T-helper 2 cell treated with Interferon-gamma antibody and Interleukin-4, amounts not matched to agents 5 μg/mL and 100 μg/mL, for 36 hours (primary cell): Measurements from ENCODE around the gene LYPLAL1.

Experiments used
- DNase-seq: peaks from one replicate; pipeline ENCODE4 v3.0.0; 2021; ENCODE audit warnings: low spot score
- H3K27ac Mint-ChIP-seq: one replicate; pipeline ENCODE4 v1.8.0; 2021; ENCODE audit warnings: mild to moderate bottlenecking, mixed read lengths
- H3K27me3 Mint-ChIP-seq: one replicate; pipeline ENCODE4 v1.8.0; 2021; ENCODE audit warnings: low read depth, mixed read lengths
- H3K36me3 Mint-ChIP-seq: one replicate; pipeline ENCODE4 v1.8.0; 2021; ENCODE audit warnings: low read depth, mixed read lengths
- H3K4me1 Mint-ChIP-seq: one replicate; pipeline ENCODE4 v1.8.0; 2021; ENCODE audit warnings: low read depth, mixed read lengths
- H3K4me3 Mint-ChIP-seq: one replicate; pipeline ENCODE4 v1.8.0; 2022; ENCODE audit warnings: mild to moderate bottlenecking, moderate library complexity, mixed read lengths
- H3K9me3 Mint-ChIP-seq: one replicate; pipeline ENCODE4 v1.8.0; 2021; ENCODE audit warnings: mixed read lengths

The LYPLAL1 gene

GRCh38 chr1:219209578-219209977 is 35.9 kb downstream of the LYPLAL1 start:
- no peaks in the 10 kb centered on the region for H3K4me1 Mint-ChIP-seq
- no peaks in the 10 kb centered on the region for H3K27me3 Mint-ChIP-seq
- H3K9me3 Mint-ChIP-seq = no peaks in the 10 kb centered on the region
- no peak for DNase-seq
- H3K27ac Mint-ChIP-seq = no peak overlapping the region
- no peak overlapping the region for H3K4me3 Mint-ChIP-seq
- H3K36me3 Mint-ChIP-seq = peaks cover 3% of the 10 kb centered on the region

GRCh38 chr1:219210067-219210466 is 36.4 kb downstream of the LYPLAL1 start:
- H3K4me3 Mint-ChIP-seq = no peak overlapping the region
- no peaks in the 10 kb centered on the region for H3K4me1 Mint-ChIP-seq
- H3K36me3 Mint-ChIP-seq = peaks cover 3% of the 10 kb centered on the region
- H3K9me3 Mint-ChIP-seq = no peaks in the 10 kb centered on the region
- no peaks in the 10 kb centered on the region for H3K27me3 Mint-ChIP-seq
- no peak for DNase-seq
- no peak overlapping the region for H3K27ac Mint-ChIP-seq

- Mint-ChIP-seq H3K27ac (no peak overlapping the region), H3K4me1 (no peaks in the 10 kb centered on the region), H3K9me3 (no peaks in the 10 kb centered on the region), H3K36me3 (peaks cover 3% of the 10 kb centered on the region), H3K27me3 (no peaks in the 10 kb centered on the region), H3K4me3 (no peak overlapping the region)
- no peak for DNase-seq
Measured at GRCh38 chr1:219215477-219215876, 41.8 kb downstream of the LYPLAL1 start.

- Mint-ChIP-seq H3K4me1 (no peaks in the 10 kb centered on the region), H3K9me3 (no peaks in the 10 kb centered on the region), H3K4me3 (no peak overlapping the region), H3K36me3 (no peaks in the 10 kb centered on the region), H3K27me3 (no peaks in the 10 kb centered on the region), H3K27ac (no peak overlapping the region)
- no peak for DNase-seq
Measured at GRCh38 chr1:219220945-219221344, 47.3 kb downstream of the LYPLAL1 start.

- H3K36me3 Mint-ChIP-seq = no peaks in the 10 kb centered on the region
- H3K27me3 Mint-ChIP-seq = no peaks in the 10 kb centered on the region
- no peak overlapping the region for H3K4me3 Mint-ChIP-seq
- H3K4me1 Mint-ChIP-seq = no peaks in the 10 kb centered on the region
- H3K27ac Mint-ChIP-seq = no peak overlapping the region
- no peak for DNase-seq
- H3K9me3 Mint-ChIP-seq = no peaks in the 10 kb centered on the region
Measured at GRCh38 chr1:219223496-219223895, 49.8 kb downstream of the LYPLAL1 start.

GRCh38 chr1:219226196-219226595 is 52.5 kb downstream of the LYPLAL1 start:
- DNase-seq = no peak
- H3K4me3 Mint-ChIP-seq = no peak overlapping the region
- no peaks in the 10 kb centered on the region for H3K4me1 Mint-ChIP-seq
- no peaks in the 10 kb centered on the region for H3K9me3 Mint-ChIP-seq
- H3K27ac Mint-ChIP-seq = no peak overlapping the region
- H3K27me3 Mint-ChIP-seq = no peaks in the 10 kb centered on the region
- no peaks in the 10 kb centered on the region for H3K36me3 Mint-ChIP-seq

GRCh38 chr1:219227360-219228057 is 53.8 kb downstream of the LYPLAL1 start:
- H3K27me3 Mint-ChIP-seq = no peaks in the 10 kb centered on the region
- no peaks in the 10 kb centered on the region for H3K9me3 Mint-ChIP-seq
- DNase-seq = no peak
- H3K4me3 Mint-ChIP-seq = no peak overlapping the region
- no peak overlapping the region for H3K27ac Mint-ChIP-seq
- H3K36me3 Mint-ChIP-seq = no peaks in the 10 kb centered on the region
- no peaks in the 10 kb centered on the region for H3K4me1 Mint-ChIP-seq

- DNase-seq = no peak
- H3K27ac Mint-ChIP-seq = no peak overlapping the region
- H3K4me3 Mint-ChIP-seq = no peak overlapping the region
- H3K27me3 Mint-ChIP-seq = no peaks in the 10 kb centered on the region
- H3K36me3 Mint-ChIP-seq = no peaks in the 10 kb centered on the region
- H3K9me3 Mint-ChIP-seq = no peaks in the 10 kb centered on the region
- H3K4me1 Mint-ChIP-seq = no peaks in the 10 kb centered on the region
Measured at GRCh38 chr1:219228058-219228419, 54.4 kb downstream of the LYPLAL1 start.

GRCh38 chr1:219232890-219233289 is 59.2 kb downstream of the LYPLAL1 start:
- Mint-ChIP-seq H3K9me3 (no peaks in the 10 kb centered on the region), H3K4me1 (no peaks in the 10 kb centered on the region)

GRCh38 chr1:219235903-219236481 is 62.3 kb downstream of the LYPLAL1 start:
- no peak for DNase-seq
- H3K9me3 Mint-ChIP-seq = no peaks in the 10 kb centered on the region
- no peaks in the 10 kb centered on the region for H3K27me3 Mint-ChIP-seq
- H3K4me1 Mint-ChIP-seq = no peaks in the 10 kb centered on the region
- no peak overlapping the region for H3K4me3 Mint-ChIP-seq
- H3K27ac Mint-ChIP-seq = no peak overlapping the region
- no peaks in the 10 kb centered on the region for H3K36me3 Mint-ChIP-seq

More at GRCh38 chr1:219232890-219233289, 59.2 kb downstream of the LYPLAL1 start:
- no peak for DNase-seq
- no peak overlapping the region for H3K4me3 Mint-ChIP-seq
- H3K36me3 Mint-ChIP-seq = no peaks in the 10 kb centered on the region
- H3K27ac Mint-ChIP-seq = no peak overlapping the region
- H3K27me3 Mint-ChIP-seq = no peaks in the 10 kb centered on the region

- Mint-ChIP-seq H3K27me3 (no peaks in the 10 kb centered on the region), H3K4me3 (no peak overlapping the region), H3K27ac (no peak overlapping the region), H3K9me3 (no peaks in the 10 kb centered on the region), H3K36me3 (no peaks in the 10 kb centered on the region), H3K4me1 (no peaks in the 10 kb centered on the region)
- DNase-seq = no peak
Measured at GRCh38 chr1:219236933-219237610, 63.4 kb downstream of the LYPLAL1 start.

GRCh38 chr1:219239518-219239917 is 65.8 kb downstream of the LYPLAL1 start:
- Mint-ChIP-seq H3K9me3 (no peaks in the 10 kb centered on the region), H3K4me3 (no peak overlapping the region), H3K4me1 (no peaks in the 10 kb centered on the region), H3K36me3 (no peaks in the 10 kb centered on the region), H3K27me3 (no peaks in the 10 kb centered on the region), H3K27ac (no peak overlapping the region)
- no peak for DNase-seq

GRCh38 chr1:219244864-219245263 is 71.2 kb downstream of the LYPLAL1 start:
- Mint-ChIP-seq H3K4me1 (no peaks in the 10 kb centered on the region), H3K27ac (no peak overlapping the region), H3K27me3 (no peaks in the 10 kb centered on the region), H3K36me3 (no peaks in the 10 kb centered on the region), H3K4me3 (no peak overlapping the region), H3K9me3 (no peaks in the 10 kb centered on the region)
- DNase-seq = no peak

GRCh38 chr1:219247441-219247840 is 73.8 kb downstream of the LYPLAL1 start:
- Mint-ChIP-seq H3K27me3 (no peaks in the 10 kb centered on the region), H3K4me1 (no peaks in the 10 kb centered on the region), H3K27ac (no peak overlapping the region), H3K9me3 (no peaks in the 10 kb centered on the region), H3K4me3 (no peak overlapping the region), H3K36me3 (no peaks in the 10 kb centered on the region)
- DNase-seq = no peak
